ENCODE results near the gene SMG7.

The SMG7 gene

GRCh38 chr1:183569801-183570200, 97.5 kb downstream of the SMG7 start:
- Histone ChIP-seq H3K4me1 (ENCODE audit: insufficient read depth, low read length) (no peaks in the 10 kb centered on the region), H3K9me3 (ENCODE audit: control insufficient read depth, insufficient read depth, low read length) (no peaks in the 10 kb centered on the region), H3K9ac (ENCODE audit: low read depth, low read length) (no peak overlapping the region), H3K36me3 (ENCODE audit: insufficient read depth, low read length) (no peaks in the 10 kb centered on the region)

GRCh38 chr1:183570451-183570850, 98.2 kb downstream of the SMG7 start:
- Histone ChIP-seq H3K36me3 (ENCODE audit: insufficient read depth, low read length) (no peaks in the 10 kb centered on the region), H3K9ac (ENCODE audit: low read depth, low read length) (no peak overlapping the region), H3K9me3 (ENCODE audit: control insufficient read depth, insufficient read depth, low read length) (no peaks in the 10 kb centered on the region), H3K4me1 (ENCODE audit: insufficient read depth, low read length) (no peaks in the 10 kb centered on the region)

DNA sequence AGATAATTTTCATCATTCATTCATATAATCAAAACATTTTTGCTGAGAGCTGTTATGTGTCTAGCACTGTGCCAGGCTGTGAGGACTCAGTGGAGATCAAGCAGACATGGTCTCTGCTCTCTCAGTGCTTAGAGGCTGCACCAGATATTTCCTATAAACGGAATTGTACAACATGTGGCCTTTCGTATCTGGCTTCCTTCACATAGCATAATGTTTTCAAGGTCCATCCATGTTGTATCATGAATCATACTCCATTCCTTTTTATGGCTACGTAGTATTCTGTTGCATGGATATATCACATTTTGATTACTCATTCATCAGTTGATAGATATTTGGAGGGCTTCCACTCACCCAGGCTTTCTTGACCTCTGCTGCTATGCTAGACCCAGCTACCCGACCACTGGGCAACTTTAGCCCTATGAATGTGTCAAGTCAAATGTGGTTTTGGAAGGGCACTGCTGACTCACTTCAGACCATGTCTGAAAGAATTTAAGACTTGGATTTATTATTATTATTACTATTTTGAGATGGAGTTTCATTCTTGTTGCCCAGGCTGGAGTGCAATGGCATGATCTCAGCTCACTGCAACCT, 99.5 kb downstream of the SMG7 start:
- Histone ChIP-seq H3K9me3 (ENCODE audit: control insufficient read depth, insufficient read depth, low read length) (no peaks in the 10 kb centered on the region), H3K36me3 (ENCODE audit: insufficient read depth, low read length) (no peaks in the 10 kb centered on the region), H3K4me1 (ENCODE audit: insufficient read depth, low read length) (no peaks in the 10 kb centered on the region), H3K9ac (ENCODE audit: low read depth, low read length) (no peak overlapping the region)

DNA sequence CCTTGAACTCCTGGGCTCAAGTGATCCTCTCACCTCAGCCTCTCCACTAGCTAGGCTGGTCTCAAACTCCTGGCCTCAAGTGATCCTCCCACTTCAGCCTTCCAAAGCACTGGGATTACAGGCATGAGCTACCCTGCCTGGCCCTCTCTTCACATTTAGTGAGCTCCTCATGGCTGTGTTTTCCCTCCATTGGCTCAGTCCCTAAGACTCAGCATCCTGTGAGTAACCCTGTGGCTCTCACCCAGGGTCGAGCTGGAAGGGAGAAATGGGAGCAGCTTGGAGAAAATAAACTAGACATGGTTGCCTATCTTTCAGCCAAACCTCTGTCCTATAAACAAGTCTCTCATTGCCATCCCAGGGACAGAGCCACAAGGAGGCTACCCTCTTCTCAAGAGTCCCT, 100.4 kb downstream of the SMG7 start:
- Histone ChIP-seq H3K4me1 (ENCODE audit: insufficient read depth, low read length) (no peaks in the 10 kb centered on the region), H3K9ac (ENCODE audit: low read depth, low read length) (no peak overlapping the region), H3K9me3 (ENCODE audit: control insufficient read depth, insufficient read depth, low read length) (no peaks in the 10 kb centered on the region), H3K36me3 (ENCODE audit: insufficient read depth, low read length) (no peaks in the 10 kb centered on the region)

- Histone ChIP-seq H3K36me3 (ENCODE audit: insufficient read depth, low read length) (no peaks in the 10 kb centered on the region), H3K9ac (ENCODE audit: low read depth, low read length) (no peak overlapping the region), H3K4me1 (ENCODE audit: insufficient read depth, low read length) (peaks cover 5% of the 10 kb centered on the region; the same call in 1 of the 2 replicates), H3K9me3 (ENCODE audit: control insufficient read depth, insufficient read depth, low read length) (no peaks in the 10 kb centered on the region)
These were observed 103.3 kb downstream of the SMG7 start for GRCh38 chr1:183575606-183576005.

DNA sequence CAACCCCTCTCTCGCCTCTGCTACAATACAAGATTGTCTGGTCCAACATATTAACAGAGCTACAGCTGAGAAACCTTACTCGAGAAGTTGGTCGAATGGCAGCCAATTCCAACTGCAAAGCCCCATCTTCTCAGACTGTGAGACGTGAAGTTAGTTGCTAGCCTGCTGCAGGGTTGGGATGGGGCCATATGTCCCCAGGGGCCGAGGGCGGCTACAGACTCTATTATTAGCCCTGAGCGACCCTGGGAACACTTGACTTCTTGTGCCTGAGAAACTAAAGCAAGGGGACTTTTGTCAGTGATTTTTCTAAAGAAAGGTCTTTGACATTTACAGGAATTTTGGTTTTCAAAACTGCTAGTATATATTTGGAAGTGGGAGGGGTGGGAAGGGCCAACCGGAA, 104.2 kb downstream of the SMG7 start:
- peaks cover 5% of the 10 kb centered on the region; the same call in 1 of the 2 replicates for H3K4me1 ChIP-seq (ENCODE audit: insufficient read depth, low read length)
- no peak overlapping the region for H3K9ac ChIP-seq (ENCODE audit: low read depth, low read length)
- H3K9me3 ChIP-seq (ENCODE audit: control insufficient read depth, insufficient read depth, low read length): no peaks in the 10 kb centered on the region
- H3K36me3 ChIP-seq (ENCODE audit: insufficient read depth, low read length): no peaks in the 10 kb centered on the region

- Histone ChIP-seq H3K36me3 (ENCODE audit: insufficient read depth, low read length) (no peaks in the 10 kb centered on the region), H3K9ac (ENCODE audit: low read depth, low read length) (no peak overlapping the region), H3K4me1 (ENCODE audit: insufficient read depth, low read length) (peaks cover 5% of the 10 kb centered on the region; the same call in 1 of the 2 replicates), H3K9me3 (ENCODE audit: control insufficient read depth, insufficient read depth, low read length) (no peaks in the 10 kb centered on the region)
These were observed 105.7 kb downstream of the SMG7 start for GRCh38 chr1:183577897-183578465.

- H3K9me3 ChIP-seq (ENCODE audit: control insufficient read depth, insufficient read depth, low read length): no peaks in the 10 kb centered on the region
- H3K36me3 ChIP-seq (ENCODE audit: insufficient read depth, low read length): no peaks in the 10 kb centered on the region
- H3K4me1 ChIP-seq (ENCODE audit: insufficient read depth, low read length): peaks cover 5% of the 10 kb centered on the region; the same call in 1 of the 2 replicates
- no peak overlapping the region for H3K9ac ChIP-seq (ENCODE audit: low read depth, low read length)
These were observed 106.6 kb downstream of the SMG7 start for GRCh38 chr1:183578856-183579255.

DNA sequence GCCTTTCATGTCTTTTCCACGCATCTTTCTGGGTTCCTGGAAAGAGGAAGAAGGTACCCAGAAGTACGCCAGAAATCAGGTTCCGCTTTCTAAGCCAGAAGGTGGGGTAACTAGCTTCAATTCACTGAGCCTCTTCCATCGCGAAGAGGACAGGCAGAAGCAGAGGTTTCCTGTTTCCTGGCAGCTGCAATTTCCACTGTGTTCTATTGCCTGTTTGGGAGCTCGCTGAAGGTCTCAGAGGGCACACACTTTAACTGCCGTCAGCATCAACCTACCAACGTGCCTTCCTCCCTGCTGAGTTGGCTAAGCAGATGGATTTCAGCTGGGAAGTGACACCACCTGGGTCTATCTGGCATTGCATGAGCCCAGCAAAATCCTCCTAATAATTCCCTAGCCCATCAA, 108.0 kb downstream of the SMG7 start:
- Histone ChIP-seq H3K4me1 (ENCODE audit: insufficient read depth, low read length) (peaks cover 5% of the 10 kb centered on the region; the same call in 1 of the 2 replicates), H3K9ac (ENCODE audit: low read depth, low read length) (no peak overlapping the region), H3K36me3 (ENCODE audit: insufficient read depth, low read length) (no peaks in the 10 kb centered on the region), H3K9me3 (ENCODE audit: control insufficient read depth, insufficient read depth, low read length) (no peaks in the 10 kb centered on the region)

GRCh38 chr1:183582021-183582713, 109.9 kb downstream of the SMG7 start:
- H3K36me3 ChIP-seq (ENCODE audit: insufficient read depth, low read length): no peaks in the 10 kb centered on the region
- no peaks in the 10 kb centered on the region for H3K9me3 ChIP-seq (ENCODE audit: control insufficient read depth, insufficient read depth, low read length)
- peaks cover 5% of the 10 kb centered on the region; the same call in 1 of the 2 replicates for H3K4me1 ChIP-seq (ENCODE audit: insufficient read depth, low read length)
- H3K9ac ChIP-seq (ENCODE audit: low read depth, low read length): no peak overlapping the region

GRCh38 chr1:183583466-183583865, 111.2 kb downstream of the SMG7 start:
- no peak overlapping the region for H3K9ac ChIP-seq (ENCODE audit: low read depth, low read length)
- H3K4me1 ChIP-seq (ENCODE audit: insufficient read depth, low read length): peaks cover 5% of the 10 kb centered on the region; the same call in 1 of the 2 replicates
- no peaks in the 10 kb centered on the region for H3K9me3 ChIP-seq (ENCODE audit: control insufficient read depth, insufficient read depth, low read length)
- H3K36me3 ChIP-seq (ENCODE audit: insufficient read depth, low read length): no peaks in the 10 kb centered on the region

DNA sequence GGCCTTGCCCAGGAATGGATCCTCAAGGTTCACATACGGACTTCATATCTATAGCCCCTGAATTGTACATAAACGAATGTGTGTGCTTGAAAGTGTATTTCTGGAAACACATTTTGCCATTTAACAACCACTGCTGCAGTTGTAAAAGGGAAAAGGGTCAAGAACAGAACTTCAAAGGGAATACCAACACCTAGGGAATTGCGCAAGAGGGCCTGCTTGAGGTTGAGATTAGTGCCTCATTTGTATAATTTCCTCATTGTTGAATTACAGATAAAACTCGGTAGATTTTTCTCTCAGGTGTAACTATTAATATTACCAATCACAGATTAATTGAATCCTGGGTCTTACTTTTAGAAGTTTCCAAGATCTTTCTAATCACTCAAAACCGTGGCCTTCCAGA, 111.8 kb downstream of the SMG7 start:
- H3K4me1 ChIP-seq (ENCODE audit: insufficient read depth, low read length): peaks cover 8% of the 10 kb centered on the region; the same call in 1 of the 2 replicates
- H3K36me3 ChIP-seq (ENCODE audit: insufficient read depth, low read length): no peaks in the 10 kb centered on the region
- no peak overlapping the region for H3K9ac ChIP-seq (ENCODE audit: low read depth, low read length)

GRCh38 chr1:183585038-183585437, 112.7 kb downstream of the SMG7 start:
- no peaks in the 10 kb centered on the region for H3K36me3 ChIP-seq (ENCODE audit: insufficient read depth, low read length)
- peaks cover 10% of the 10 kb centered on the region for H3K4me1 ChIP-seq (ENCODE audit: insufficient read depth, low read length)
- H3K9ac ChIP-seq (ENCODE audit: low read depth, low read length): no peak overlapping the region
- H3K9me3 ChIP-seq (ENCODE audit: control insufficient read depth, insufficient read depth, low read length): no peaks in the 10 kb centered on the region

More for the DNA sequence above, 111.8 kb downstream of the SMG7 start:
- no peaks in the 10 kb centered on the region for H3K9me3 ChIP-seq (ENCODE audit: control insufficient read depth, insufficient read depth, low read length)

DNA sequence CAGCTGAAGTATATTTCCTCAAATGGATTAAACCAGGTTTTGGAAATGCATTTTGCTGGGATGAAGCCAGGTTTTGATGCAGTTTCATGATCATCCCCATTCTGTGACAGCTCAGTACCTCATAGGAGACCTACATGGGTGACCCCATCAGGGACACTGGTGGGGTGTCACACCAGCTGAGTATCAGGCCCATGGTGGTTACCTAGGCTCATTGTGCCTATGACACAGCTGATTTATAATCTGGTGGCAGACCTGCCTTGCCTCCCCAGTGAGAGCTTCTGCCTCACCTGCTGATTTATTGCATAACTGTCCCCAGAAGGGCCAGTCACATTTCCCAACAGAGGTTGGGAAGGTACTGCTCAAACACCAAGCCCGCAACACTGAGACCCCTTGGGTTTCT, 114.2 kb downstream of the SMG7 start:
- H3K9me3 ChIP-seq (ENCODE audit: control insufficient read depth, insufficient read depth, low read length): no peaks in the 10 kb centered on the region
- no peaks in the 10 kb centered on the region for H3K36me3 ChIP-seq (ENCODE audit: insufficient read depth, low read length)
- H3K4me1 ChIP-seq (ENCODE audit: insufficient read depth, low read length): peaks cover 9% of the 10 kb centered on the region; the same call in 1 of the 2 replicates
- H3K9ac ChIP-seq (ENCODE audit: low read depth, low read length): no peak overlapping the region

GRCh38 chr1:183586926-183587325, 114.6 kb downstream of the SMG7 start:
- peaks cover 9% of the 10 kb centered on the region; the same call in 1 of the 2 replicates for H3K4me1 ChIP-seq (ENCODE audit: insufficient read depth, low read length)
- H3K9me3 ChIP-seq (ENCODE audit: control insufficient read depth, insufficient read depth, low read length): no peaks in the 10 kb centered on the region
- no peak overlapping the region for H3K9ac ChIP-seq (ENCODE audit: low read depth, low read length)
- H3K36me3 ChIP-seq (ENCODE audit: insufficient read depth, low read length): no peaks in the 10 kb centered on the region
